ENCODE measurements around the gene FMNL2. TPM values are rescaled to one million over a fixed set of nuclear protein-coding genes. Genes with fewer than 3 reads are reported as not detected.

Gene FMNL2
- total RNA-seq, 3 donors from 2014 or later (not counting 1 experiment from before 2014, with no cell fraction given) = 0.34 to 3.0 (median 0.78) TPM

GRCh38 chr2:152571048-152571766 lies 236.2 kb downstream of the FMNL2 start:
- Histone ChIP-seq H3K4me3 (ENCODE audit: low read length) (no peak overlapping the region), H3K27me3 (ENCODE audit: control insufficient read depth, insufficient read depth, low read length) (no peaks in the 10 kb centered on the region), H3K4me1 (ENCODE audit: control insufficient read depth, insufficient read depth, low read length) (peaks cover 4% of the 10 kb centered on the region), H3K9me3 (ENCODE audit: control insufficient read depth, insufficient read depth, low read length) (no peaks in the 10 kb centered on the region), H3K27ac (ENCODE audit: low read length) (no peak overlapping the region), H3K36me3 (ENCODE audit: control insufficient read depth, insufficient read depth, low read length) (no peaks in the 10 kb centered on the region)
- H3K9me3 Mint-ChIP-seq = no peaks in the 10 kb centered on the region
- no peak for TF ChIP-seq CTCF (IDR thresholded peaks at IDR 0.05)
- DNase-seq (no peak), ATAC-seq (no peak)
- 77% methylated on average over 3 of the region's 3 CpGs for WGBS (ENCODE audit: insufficient coverage)
- no peaks in the 10 kb centered on the region for H3K36me3 Mint-ChIP-seq
- peaks cover 0 to 2% of the 10 kb centered on the region in 2 donors for H3K27me3 Mint-ChIP-seq (ENCODE audit: low read depth in 2 of 2)
- intact Hi-C loops (cut with micrococcal nuclease) = no loop called here
- H3K4me3 Mint-ChIP-seq = no peak overlapping the region
- peaks cover 5 to 22% of the 10 kb centered on the region in 2 donors for H3K4me1 Mint-ChIP-seq
- no peak overlapping the region for H3K27ac Mint-ChIP-seq

- Histone ChIP-seq H3K27ac (ENCODE audit: low read length) (no peak overlapping the region), H3K4me1 (ENCODE audit: control insufficient read depth, insufficient read depth, low read length) (peaks cover 4% of the 10 kb centered on the region), H3K9me3 (ENCODE audit: control insufficient read depth, insufficient read depth, low read length) (no peaks in the 10 kb centered on the region), H3K27me3 (ENCODE audit: control insufficient read depth, insufficient read depth, low read length) (no peaks in the 10 kb centered on the region), H3K4me3 (ENCODE audit: low read length) (no peak overlapping the region), H3K36me3 (ENCODE audit: control insufficient read depth, insufficient read depth, low read length) (no peaks in the 10 kb centered on the region)
- intact Hi-C loops (cut with micrococcal nuclease) = loop anchor here (2.0 kb wide), 2 partner anchors 39 to 395 kb away; no protein-coding TSS in a partner anchor
- WGBS (ENCODE audit: insufficient coverage) = 80% methylated on average over 1 of the region's 1 CpG
- Mint-ChIP-seq H3K4me3 (no peak overlapping the region), H3K36me3 (no peaks in the 10 kb centered on the region), H3K9me3 (no peaks in the 10 kb centered on the region), H3K27me3 (ENCODE audit: low read depth in 2 of 2) (peaks cover 0 to 2% of the 10 kb centered on the region in 2 donors), H3K4me1 (peaks cover 5 to 22% of the 10 kb centered on the region in 2 donors), H3K27ac (no peak overlapping the region)
- no peak for ATAC-seq
- no peak for TF ChIP-seq CTCF (IDR thresholded peaks at IDR 0.05)
- DNase-seq = no peak
These were observed 237.1 kb downstream of the FMNL2 start for GRCh38 chr2:152572031-152572430.

GRCh38 chr2:152573168-152573567 lies 238.2 kb downstream of the FMNL2 start:
- Mint-ChIP-seq H3K27me3 (ENCODE audit: low read depth in 2 of 2) (no peaks in the 10 kb centered on the region), H3K4me1 (peaks cover 5 to 22% of the 10 kb centered on the region in 2 donors), H3K4me3 (no peak overlapping the region), H3K36me3 (no peaks in the 10 kb centered on the region), H3K27ac (peak overlapping the region; percentile 63 to 68), H3K9me3 (no peaks in the 10 kb centered on the region)
- Histone ChIP-seq H3K27me3 (ENCODE audit: control insufficient read depth, insufficient read depth, low read length) (no peaks in the 10 kb centered on the region), H3K4me1 (ENCODE audit: control insufficient read depth, insufficient read depth, low read length) (peaks cover 4% of the 10 kb centered on the region), H3K36me3 (ENCODE audit: control insufficient read depth, insufficient read depth, low read length) (no peaks in the 10 kb centered on the region), H3K9me3 (ENCODE audit: control insufficient read depth, insufficient read depth, low read length) (no peaks in the 10 kb centered on the region), H3K4me3 (ENCODE audit: low read length) (no peak overlapping the region), H3K27ac (ENCODE audit: low read length) (no peak overlapping the region)
- intact Hi-C loops (cut with micrococcal nuclease) = loop anchor here (2.0 kb wide), 2 partner anchors 38 to 396 kb away; no protein-coding TSS in a partner anchor
- peak; percentile 91 to 96 (median 92) for ATAC-seq
- no peak for TF ChIP-seq CTCF (IDR thresholded peaks at IDR 0.05)
- WGBS (ENCODE audit: insufficient coverage) = 7% methylated on average over 3 of the region's 4 CpGs
- DNase-seq = peak; percentile 5 to 24

Data from natural killer cell (primary cell).